HG03045 (cell line): Measurements from ENCODE around the gene FOXN3.

Experiments
- ATAC-seq: cut with Tn5 transposase; IDR thresholded peaks from one replicate; pipeline ENCODE4 v1.9.1; 2021; ENCODE audit warnings: mild to moderate bottlenecking, moderate library complexity; ENCODE audit not compliant: unreplicated experiment

Gene FOXN3

GRCh38 chr14:89237921-89238529 lies 179.0 kb downstream of the FOXN3 start:
- no peak for ATAC-seq

- no peak for ATAC-seq
These were observed 180.2 kb downstream of the FOXN3 start for GRCh38 chr14:89236851-89237250.

DNA sequence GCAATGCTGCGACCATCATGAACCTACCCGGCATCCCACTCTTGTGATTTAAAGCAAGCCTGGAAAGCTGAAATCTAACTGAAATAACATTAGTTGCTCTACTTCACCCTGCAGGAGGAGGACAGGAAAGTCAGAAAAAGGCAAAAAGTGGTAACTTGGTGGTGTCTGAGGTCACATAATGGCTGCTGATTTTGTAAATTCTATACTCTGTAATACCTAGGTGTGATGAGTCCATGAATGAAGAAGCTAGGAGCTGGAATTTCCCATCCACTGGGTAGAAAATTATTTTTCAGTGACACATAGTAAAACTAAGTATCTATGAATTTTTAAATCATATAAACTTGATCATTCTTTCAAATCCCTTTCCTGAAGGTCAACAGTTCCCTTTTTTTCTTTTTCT lies 183.8 kb downstream of the FOXN3 start:
- no peak for ATAC-seq

GRCh38 chr14:89232265-89233070 lies 184.6 kb downstream of the FOXN3 start:
- ATAC-seq = no peak

DNA sequence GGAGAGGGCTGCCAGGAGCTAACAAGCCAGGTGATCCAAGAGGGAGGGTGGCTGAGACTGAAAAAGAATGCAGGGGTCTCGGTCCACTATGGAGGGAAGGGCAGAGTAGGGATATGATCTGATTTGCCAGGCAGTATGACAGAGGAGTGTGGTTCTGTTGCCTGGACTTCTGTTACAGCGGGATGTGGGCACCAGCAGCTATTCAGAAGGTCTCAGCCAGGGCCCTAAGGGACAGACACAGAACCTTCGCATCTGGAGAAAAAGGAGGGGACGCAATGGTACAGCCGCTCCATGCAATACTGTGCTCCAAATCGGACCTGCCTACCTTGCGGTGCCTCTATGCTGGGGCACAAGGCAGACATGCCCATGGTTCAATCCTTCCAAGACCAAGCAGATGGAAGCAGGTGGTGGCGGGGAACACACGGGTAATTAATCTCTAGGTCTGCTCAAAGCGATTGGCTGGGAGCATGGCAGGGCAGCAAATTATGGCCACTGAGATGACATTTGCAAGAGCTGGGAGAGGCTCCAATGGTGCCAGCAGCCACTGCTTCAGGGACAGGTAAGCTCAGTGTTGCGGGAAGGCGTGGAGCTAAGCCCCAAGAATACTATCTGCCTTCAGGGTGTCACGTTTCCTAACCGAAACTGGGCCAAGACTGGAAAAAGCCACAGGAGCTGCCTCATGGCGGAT lies 185.5 kb downstream of the FOXN3 start:
- ATAC-seq = no peak

DNA sequence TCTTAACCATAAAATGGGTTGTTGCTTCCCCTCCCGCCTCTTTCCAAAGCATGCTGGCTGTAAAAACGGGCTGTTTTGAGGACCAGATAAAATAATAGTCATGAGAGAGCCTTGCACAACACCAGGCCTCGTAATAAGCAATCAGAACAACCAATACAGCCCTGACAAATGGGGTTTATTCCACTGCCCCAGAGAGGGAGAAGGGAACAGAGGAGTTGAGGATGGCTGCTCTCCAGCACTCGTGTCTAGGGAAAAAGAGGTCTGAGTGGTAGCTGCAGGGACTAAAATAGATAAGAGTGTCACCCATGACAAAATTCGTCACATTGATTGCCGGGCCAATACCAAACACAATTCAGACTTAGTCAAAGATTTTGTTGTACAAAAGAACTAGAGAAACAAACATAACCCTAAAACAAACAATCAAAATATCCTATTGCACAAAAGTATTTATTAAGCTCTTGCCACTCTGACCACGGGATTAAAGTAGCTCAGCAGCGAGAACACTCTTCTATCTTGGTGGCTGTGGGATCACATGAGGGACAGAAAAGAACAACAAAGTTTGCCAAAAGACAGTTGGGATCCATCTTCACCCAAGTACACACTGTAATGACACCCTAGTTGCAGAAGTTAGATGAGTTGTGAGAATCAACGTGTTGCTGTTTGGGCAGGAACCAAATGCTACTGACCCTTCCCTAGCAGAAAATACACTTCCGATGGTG lies 188.0 kb downstream of the FOXN3 start:
- ATAC-seq = no peak

GRCh38 chr14:89227496-89227836 lies 189.6 kb downstream of the FOXN3 start:
- ATAC-seq = no peak

- no peak for ATAC-seq
These were observed 190.1 kb downstream of the FOXN3 start for GRCh38 chr14:89226801-89227495.

DNA sequence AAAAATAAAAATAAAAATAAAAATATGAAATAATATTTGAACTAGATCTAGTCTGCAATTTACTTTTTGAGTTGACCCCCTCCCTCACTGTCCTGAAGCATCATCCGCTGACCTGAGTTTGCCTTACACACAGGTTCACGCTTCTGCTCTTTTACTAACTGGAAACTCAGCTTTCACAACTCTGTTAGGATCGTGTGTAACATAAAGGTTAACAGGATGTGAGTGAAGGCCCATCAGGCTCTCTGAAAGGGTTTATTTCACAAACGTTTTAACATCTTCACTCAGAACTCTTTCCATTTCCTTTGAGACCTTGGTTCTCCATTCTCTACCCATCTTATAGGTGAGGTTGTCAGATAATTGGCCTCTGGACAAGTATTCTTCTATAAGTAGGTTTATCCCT lies 191.4 kb downstream of the FOXN3 start:
- no peak for ATAC-seq

DNA sequence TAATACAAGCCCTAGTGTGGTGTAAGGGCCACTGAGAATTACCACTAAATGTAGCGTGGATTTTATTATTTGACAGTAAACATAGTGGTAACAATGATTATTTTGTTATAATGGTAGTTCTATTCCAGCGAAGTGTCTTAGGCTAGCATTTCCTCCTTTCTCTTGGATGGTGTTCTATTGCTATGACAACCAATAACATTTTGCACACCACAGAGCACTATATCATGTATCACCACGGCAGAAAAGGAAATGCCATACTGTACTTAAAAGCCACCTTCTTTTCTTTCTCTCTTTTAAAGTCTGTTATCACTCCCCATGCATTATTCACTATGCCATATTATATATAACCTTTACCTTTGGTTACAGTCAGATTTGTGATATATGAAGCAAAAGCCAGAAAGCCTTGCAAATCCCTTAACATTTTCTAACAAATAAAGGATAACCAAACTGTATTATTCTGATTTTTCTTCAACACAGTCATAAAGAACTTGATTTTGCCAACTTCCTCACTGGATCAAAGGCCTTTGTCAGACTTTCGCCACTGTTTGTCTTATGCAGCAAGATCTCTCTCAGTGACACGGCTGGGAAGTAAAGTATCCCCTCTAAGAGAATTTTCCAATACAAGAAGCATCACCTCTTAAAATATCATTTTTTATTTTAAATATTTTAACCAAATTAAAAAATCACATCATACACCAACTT lies 195.8 kb downstream of the FOXN3 start:
- ATAC-seq = no peak

GRCh38 chr14:89219051-89219450 lies 198.0 kb downstream of the FOXN3 start:
- ATAC-seq = no peak

DNA sequence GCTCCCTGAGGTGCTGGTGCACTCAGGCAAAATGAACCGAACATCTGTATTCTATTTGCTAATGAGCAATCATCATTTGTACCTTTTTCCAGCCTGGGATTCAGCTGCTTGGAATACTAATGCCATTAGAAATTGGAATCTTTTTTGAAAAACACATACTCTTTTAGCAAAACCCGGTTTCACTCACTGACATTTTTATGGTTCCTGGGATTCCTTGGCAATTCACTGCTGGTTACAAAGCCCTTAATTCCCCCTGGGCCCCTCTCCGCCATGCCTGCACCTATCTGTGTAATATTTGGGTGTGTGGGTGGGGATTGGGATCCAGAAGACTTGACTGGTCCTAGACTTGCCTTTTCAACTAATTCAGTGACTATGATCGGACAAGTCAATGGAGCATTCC lies 199.1 kb downstream of the FOXN3 start:
- no peak for ATAC-seq

- no peak for ATAC-seq
These were observed 201.5 kb downstream of the FOXN3 start for GRCh38 chr14:89215531-89215930.

GRCh38 chr14:89215114-89215513 lies 201.9 kb downstream of the FOXN3 start:
- ATAC-seq = no peak

DNA sequence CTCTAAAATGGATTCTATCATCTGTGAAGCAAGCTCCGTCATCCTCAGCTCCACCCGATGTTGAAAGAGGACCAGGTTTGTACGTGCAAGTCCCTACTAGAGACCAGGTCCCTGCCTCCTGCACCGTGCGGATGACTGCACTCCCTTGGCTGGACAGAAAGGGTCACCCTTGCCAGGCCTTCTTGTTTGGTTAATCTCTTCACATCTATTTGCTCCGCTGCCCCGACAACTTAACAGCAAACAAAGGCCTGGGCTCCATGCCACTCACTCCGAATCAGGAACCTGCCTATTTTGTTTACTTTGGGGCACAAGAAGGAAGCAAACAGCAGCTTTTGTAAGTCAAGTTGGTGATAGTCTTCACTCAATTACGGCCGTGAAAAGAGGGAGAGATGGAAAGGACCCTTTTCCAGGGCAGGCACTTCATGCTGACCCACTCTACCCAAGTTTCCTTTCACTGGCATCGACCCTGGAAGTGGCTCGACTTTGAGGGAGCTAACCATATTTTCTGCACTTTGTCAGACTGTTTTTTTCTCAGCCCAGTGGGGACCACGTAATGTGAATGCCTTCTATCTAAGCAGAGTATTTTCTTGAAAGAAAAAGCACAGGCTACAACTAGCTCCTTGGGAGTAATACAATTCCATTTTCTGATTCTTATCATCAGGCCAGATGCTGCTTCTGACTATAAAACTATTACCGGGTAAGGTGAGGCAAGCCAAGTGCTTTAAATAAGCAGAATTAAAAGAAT lies 202.6 kb downstream of the FOXN3 start:
- no peak for ATAC-seq

DNA sequence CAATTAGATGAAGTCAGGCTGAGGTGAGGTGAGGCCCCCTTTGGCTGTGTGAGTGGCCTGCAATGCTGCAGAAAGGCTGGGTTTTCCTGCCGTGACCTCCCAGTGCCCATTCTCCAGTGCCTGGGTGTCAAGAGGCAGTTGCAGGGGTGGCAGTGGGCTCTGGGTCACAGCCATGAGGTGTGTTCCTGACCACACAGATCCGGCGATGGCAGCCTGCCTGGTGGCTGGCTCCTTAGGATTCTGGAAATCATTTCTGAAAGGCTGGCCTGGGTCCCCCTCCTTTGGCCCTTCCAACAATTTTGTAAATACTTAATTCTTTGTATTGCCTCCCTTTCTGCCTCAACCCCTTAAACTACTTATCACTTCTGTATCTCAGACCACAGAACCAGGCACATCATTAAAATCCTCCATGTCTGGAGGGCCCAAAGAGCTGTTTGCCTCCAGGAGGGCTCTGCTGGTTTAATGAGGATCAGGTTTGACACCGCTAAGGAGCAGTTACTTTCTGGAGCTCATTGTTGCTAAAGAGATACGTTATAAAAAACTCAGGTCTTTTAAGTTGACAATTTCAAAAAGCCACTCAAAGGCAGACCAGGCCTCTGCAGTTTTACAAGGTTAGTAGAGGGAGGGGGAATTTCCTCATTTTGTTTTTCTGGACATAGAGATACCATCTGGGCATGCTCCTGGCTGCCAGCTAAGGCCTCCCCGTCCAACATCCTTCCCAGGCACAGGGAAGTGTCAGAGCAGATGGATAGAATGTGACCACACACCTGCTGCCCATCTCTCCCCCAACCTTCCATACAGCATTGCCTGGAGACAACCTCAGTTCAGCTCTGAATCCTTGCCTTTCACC lies 204.4 kb downstream of the FOXN3 start:
- ATAC-seq = no peak

DNA sequence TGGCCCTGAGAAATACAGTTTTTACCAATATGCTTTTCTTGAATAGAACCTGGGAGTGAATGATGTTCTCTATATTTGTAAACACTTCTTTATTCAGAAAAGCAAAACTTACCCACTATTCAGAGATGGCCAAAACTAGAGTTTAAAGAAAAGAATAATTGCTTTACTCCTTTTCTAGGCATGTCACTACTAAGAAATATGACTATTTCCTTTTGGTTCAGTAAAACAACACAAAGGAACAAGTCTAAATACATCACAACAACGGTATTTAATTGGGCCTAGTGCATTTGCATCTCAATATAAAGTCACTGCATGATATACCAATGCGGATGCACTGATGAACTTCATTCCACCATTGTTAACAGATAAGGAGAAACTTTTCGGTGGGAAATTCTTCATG lies 207.5 kb downstream of the FOXN3 start:
- ATAC-seq = no peak

GRCh38 chr14:89207925-89208328 lies 209.1 kb downstream of the FOXN3 start:
- ATAC-seq = no peak
